HG02938 (cell line): ENCODE data around the gene MYBPH.

Source experiments
- ATAC-seq: cut with Tn5 transposase; IDR thresholded peaks from one replicate; pipeline ENCODE4 v1.9.1; 2021; ENCODE audit warnings: mild to moderate bottlenecking, moderate library complexity; ENCODE audit not compliant: unreplicated experiment

The MYBPH gene

GRCh38 chr1:203200916-203201315, 25.3 kb upstream of the MYBPH start:
- ATAC-seq, result no peak

DNA sequence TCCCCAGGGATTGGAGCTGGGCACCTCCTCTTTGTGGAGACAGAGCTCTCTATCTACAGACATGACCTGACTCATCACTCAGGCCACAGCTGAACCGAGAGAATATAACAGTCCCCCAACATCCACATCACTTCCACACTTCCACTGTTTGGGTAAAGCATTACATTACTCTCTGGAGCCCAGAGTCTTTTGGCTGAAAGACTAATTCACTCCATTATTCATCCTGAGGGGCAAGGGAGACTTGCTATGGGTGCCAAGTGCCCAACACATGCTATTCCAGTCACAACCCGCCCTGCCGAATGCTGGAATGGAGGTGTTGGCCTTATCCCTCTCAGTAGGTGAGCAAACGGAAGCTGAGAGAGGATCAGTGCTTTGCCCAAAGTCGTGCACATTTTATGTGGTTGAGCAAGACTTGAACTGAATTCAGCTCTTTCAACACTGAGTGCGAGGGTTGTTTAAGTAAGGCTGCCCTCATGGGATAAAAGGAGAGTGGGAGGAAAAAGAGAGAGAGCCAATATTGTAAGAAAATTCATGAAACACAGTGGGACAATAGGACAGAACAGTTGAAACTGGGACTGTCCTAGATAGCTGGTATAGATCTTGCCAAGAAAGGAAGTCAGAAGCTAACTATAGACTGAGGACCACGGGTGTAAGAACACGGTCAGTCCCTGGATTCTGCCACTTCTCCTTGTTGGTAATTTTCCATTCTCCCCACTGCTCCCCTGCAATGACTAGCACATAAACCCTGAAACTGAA, 24.4 kb upstream of the MYBPH start:
- no peak for ATAC-seq

GRCh38 chr1:203199481-203199815, 23.8 kb upstream of the MYBPH start:
- no peak for ATAC-seq

- ATAC-seq, result no peak
Observed at GRCh38 chr1:203199002-203199401, 23.4 kb upstream of the MYBPH start.

DNA sequence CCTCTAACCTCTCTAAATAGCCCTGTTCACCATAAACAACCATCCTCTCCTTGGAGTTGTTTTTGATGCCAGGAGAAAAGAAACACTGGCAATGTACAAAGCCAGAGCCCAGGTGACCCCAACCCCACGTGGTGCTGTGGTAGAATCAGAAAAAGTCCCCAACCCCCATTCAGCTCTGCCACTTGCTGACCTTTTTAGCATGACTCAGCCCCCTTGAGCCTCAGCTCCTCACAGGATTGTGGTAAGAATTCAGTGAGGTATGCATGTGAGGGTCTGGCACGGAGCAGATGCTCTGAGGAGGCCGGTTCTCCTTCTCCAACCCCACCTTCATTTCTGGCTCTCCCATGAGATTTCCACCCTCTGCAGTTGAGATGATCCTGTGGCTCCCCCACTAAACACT, 22.0 kb upstream of the MYBPH start:
- ATAC-seq, result no peak

GRCh38 chr1:203196371-203196770, 20.7 kb upstream of the MYBPH start:
- ATAC-seq, result no peak

DNA sequence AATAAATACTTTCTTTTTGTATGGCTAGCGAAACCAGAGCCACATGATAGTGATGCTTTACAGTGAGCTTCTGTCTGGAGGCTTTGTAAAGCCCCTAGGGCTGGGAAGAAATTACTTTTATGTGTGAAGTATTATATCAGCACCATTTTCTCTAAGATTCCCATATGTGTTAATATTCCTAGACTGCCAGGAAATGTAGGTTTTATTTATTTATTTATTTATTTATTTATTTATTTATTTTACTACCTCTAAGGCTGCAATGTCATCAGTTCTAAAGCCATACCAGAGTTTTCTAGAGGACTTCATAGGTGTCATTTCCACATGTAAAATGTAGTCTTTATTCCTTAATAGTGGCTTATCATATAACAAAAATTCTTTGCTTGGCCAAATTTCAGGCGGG, 15.3 kb upstream of the MYBPH start:
- no peak for ATAC-seq

GRCh38 chr1:203189951-203190352, 14.3 kb upstream of the MYBPH start:
- no peak for ATAC-seq

GRCh38 chr1:203188686-203189232, 13.1 kb upstream of the MYBPH start:
- no peak for ATAC-seq

DNA sequence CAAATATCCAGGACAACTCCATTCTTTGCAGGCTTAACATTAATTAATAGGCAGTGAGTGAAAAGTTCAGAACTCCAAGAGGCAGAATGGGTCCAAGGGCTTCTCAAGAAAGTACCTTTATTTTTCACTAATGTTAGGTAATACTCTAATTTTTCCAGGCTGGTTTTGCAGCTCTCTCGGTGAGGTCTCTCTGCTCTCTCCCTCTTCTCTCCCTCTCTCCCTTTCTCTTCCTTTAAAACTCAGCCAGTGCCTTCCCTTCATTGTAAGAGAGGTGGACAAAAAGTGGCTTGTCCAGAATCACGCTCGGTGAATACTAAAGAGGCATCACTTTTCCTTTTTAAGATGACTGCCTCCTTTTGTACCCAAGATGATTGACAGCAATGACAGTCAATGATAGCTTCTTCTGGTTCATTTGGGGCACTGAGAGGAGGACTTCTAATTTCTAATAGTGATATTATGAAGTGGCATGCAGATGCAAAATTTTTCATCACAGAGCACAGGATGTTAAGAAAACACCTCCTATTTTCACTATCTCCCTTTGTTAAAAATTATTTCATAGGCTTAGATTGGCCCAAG, 12.2 kb upstream of the MYBPH start:
- ATAC-seq, result no peak

GRCh38 chr1:203187304-203187685, 11.7 kb upstream of the MYBPH start:
- no peak for ATAC-seq

GRCh38 chr1:203186446-203187303, 11.0 kb upstream of the MYBPH start, which contains the start of gene CHI3L1:
Gene CHI3L1, minus strand, starts transcription at chr1:203186704. Its CDS starts 81 bp downstream, at chr1:203186623.
- ATAC-seq, result no peak

DNA sequence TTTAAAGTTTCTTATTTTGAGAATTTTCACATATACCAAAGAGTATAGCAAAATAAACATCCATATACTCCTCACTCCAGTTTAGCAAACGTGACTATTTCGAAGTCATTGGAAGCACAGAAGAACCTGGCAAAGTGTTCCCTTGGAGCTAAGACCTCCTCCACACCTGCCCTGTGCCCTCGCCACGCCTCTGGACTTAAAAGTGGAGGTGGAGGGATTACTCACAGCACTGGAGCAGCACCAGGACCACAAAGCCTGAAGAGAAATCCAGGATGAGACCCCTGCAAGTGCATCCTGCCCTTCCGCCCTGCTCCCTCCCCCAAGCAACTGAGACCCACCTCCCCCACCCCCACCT, 10.4 kb upstream of the MYBPH start:
- no peak for ATAC-seq

- no peak for ATAC-seq
Observed at GRCh38 chr1:203185585-203185984, 10.0 kb upstream of the MYBPH start.

GRCh38 chr1:203185061-203185461, 9.4 kb upstream of the MYBPH start:
- no peak for ATAC-seq

DNA sequence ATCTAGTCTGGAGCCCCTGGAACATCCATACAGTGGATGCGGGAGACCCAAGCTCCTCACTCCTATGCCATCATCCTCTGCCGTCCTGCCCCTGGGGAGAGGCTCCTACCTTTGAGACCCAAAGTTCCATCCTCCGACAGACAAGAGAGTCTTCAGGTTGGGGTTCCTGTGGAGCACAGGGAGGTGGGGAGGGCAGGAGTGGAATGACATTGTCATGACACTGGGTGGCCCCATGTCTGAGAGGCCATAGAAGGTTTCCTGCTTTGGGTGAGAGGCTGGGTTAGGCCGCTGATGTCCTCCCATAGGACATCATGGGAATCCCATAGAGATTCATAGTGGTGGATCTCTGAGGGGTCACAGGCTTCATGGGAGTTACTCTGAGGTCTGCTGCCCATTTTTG, 8.8 kb upstream of the MYBPH start:
- no peak for ATAC-seq

DNA sequence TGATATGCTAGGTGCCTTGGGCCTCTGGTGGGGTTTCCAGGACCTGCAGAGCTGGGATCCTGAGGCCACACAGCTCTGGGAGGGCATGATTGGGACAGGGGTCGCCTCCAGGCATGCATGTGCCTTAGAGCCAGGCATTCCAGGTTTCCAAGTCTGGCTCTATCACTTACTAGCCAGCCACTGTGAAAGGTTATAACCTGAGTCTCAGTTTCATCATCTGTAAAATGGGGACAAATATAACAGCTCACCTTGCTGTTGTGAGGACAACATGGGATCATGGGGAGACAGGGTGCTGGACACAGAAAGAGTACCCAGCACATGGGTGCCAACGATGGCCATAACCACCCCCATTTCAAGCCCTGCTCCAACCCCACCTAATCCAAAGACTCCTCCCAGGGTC, 8.2 kb upstream of the MYBPH start:
- no peak for ATAC-seq

GRCh38 chr1:203182387-203182953, 6.8 kb upstream of the MYBPH start:
- no peak for ATAC-seq

- no peak for ATAC-seq
Observed at GRCh38 chr1:203181586-203182386, 6.2 kb upstream of the MYBPH start.

DNA sequence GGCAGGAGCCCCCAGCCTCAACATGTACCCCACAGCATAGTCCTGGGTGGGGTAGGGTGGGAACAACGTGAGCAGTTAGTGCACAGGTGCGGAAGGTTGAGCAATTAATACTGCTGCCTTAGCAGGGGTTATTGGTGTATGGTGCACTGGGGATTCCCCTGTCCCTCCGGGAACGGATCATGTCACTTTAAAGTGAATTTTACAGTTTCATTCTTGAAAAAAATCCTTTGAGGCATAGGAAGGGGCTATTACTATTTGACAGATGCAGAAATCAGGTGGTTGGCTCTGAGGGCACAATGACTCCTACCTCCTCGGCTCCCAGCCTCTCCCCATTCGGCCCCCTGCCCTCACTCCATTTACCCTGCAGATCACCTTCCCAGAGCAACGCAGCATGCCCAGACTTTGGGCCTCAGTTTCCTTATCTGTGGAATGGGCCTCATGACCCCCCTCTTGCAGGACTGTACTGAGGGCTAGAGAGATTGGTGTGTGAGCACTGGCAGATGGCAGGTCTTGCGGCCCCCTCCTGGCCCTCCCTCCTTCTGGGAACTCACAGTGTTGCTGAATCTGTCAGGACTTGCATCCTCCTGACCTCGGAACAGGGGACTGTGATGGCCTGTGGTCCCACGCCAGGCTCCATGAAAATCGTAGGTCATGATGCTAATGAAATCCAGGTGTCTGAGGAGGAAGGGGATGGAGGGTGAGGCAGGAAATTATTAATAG, 5.1 kb upstream of the MYBPH start:
- no peak for ATAC-seq
